Activated naive CD8-positive, alpha-beta T cell treated with anti-CD3 and anti-CD28 coated beads, Interleukin-2, amount 50 U/mL, for 16 hours (primary cell): ENCODE measurements around the gene CREB3L2.

Experiments used
- DNase-seq: peaks from one replicate; pipeline ENCODE4 v3.0.0-alpha.2; 2020; ENCODE audit warnings: low read depth, low spot score

Gene CREB3L2

GRCh38 chr7:137898839-137899721 lies 102.8 kb downstream of the CREB3L2 start:
- DNase-seq = peak; percentile 64

- no peak for DNase-seq
Observed at GRCh38 chr7:137895301-137896221, 106.3 kb downstream of the CREB3L2 start.

- DNase-seq = no peak
Observed at GRCh38 chr7:137893143-137893742, 108.6 kb downstream of the CREB3L2 start.

DNA sequence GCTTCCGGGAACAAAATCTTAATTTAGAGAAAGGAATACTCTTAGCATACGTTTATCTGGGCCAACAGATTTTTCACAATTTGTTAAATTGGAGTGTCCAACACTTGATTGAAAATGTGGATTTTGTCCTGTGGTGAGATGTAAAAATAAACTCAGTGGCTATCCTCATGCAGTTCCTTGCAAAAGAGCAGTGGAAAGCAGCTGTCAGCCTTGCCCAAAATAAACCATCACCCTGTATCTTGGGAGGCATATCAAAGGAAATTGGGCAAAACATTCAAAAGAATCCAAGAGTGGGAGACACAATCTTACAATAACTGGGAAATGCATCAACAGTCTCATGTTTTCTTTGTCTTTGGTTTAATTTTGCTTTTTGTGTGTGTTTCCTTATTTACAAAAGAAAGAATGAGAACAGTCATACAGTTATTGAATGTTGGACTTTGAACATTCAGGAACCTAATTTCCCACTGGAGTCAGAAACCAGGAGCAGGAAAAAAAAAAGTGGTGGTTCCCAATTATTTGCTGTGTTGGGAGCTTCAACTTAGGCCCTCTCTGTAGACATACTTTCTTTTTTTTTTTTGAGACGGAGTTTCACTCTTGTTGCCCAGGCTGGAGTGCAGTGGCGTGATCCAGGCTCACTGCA lies 110.8 kb downstream of the CREB3L2 start:
- no peak for DNase-seq

DNA sequence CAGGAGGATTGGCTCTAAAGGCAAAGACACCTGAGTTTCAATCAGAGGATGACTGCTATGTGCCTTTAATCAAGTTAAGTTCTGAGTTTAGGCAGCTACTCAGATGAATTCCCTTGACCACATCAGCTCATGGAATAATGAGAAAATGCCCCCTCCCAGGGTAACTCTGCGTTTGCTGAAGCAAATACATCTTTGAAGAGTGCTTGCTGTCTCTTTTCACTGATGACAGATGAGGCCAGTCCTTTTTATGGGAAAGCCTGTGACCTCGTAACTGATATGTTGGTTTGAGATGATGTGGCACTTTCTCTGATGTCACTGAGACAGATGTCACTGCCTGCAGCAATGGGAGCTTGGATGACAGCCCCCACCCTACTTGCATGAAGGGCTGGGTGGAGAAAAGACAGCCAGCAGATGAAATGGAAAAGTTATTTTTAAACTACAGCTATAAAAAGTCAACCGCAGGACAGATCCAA lies 111.4 kb downstream of the CREB3L2 start:
- DNase-seq = no peak

DNA sequence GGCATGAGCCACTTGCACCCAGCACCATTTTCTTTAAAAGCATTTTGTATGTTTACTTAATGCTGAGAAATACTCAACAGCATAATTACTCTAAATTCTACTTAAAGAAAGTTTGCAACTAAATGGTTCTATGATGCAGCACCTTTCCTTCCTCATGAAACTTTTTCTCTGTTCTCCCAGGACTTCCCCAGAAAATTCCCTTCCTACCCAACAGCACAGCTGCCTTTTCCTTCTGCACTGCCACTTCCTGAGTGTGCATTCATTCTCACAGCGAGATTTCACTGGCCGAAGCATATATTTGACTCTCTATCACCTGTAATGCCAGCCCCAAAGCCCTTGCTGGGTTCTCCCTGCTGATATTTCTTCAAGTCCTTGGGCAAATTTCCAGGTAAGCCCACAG lies 113.6 kb downstream of the CREB3L2 start:
- DNase-seq = no peak

DNA sequence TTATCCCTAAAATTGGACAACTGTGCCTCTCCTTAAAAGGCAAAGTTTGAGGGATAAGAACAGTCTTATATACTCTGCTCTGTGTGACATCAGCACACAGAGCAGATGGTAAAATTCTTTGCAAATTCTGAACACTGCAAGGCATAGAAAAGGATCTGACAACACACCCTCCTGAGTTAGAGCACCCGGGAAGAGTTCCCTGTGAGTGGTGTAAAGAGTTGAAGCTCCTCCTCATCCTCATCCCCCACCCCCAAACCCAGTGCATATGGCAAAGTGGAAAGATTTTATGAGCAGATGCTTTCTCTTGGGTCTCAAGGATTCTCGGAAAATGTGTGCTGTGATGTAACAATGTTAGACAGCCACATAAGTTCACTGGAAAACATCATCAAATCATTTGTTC lies 115.1 kb downstream of the CREB3L2 start:
- no peak for DNase-seq

DNA sequence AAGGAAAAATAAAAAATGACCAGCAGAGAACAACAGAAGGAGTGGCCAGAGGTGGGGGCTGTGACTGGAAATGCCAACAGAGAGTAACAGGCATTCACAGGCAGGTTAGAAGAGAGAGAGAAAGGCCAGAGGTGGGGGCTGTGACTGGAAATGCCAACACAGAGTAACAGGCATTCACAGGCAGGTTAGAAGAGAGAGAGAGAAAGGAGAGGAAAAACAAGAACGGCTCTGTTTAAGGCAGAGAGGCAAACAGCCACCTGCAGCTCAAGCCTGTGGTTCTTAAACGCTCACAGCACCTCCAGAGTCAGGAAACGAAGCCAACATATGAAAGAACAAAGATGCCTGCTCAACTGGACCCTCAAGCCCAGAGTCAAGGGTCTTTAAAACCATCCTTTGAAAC lies 115.6 kb downstream of the CREB3L2 start:
- no peak for DNase-seq

GRCh38 chr7:137885678-137886077 lies 116.2 kb downstream of the CREB3L2 start:
- no peak for DNase-seq

GRCh38 chr7:137882806-137883205 lies 119.1 kb downstream of the CREB3L2 start:
- no peak for DNase-seq

- no peak for DNase-seq
Observed at GRCh38 chr7:137882261-137882668, 119.6 kb downstream of the CREB3L2 start.

DNA sequence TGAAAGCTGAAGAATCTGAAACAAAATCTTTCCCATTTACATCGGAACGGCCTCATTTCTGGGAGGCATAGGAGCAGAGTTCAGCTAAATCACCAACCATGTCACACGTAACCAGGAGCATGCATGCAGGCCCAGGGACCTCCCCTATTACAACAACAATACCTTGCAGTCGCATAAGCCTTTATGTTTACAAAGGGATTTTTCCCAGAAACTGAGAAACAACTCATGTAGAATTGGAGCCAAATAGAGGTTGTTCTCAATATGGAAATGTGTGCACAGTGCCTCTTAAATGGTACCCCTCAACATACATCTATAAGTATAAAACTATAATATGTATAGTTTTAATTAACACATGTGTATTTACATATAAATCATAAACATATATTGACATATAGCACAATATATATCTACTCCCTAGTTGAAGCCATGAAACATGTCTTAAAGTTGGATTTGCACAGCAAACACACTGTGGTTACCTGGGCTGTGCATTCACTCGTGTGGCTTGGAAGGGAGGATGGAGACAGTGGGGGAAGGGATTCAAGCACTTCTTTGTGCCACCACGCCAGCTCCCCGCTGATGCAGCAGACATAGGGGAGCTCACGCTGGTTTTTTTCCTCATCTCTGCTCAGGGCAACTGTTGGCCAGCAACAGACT lies 120.2 kb downstream of the CREB3L2 start:
- DNase-seq = no peak

DNA sequence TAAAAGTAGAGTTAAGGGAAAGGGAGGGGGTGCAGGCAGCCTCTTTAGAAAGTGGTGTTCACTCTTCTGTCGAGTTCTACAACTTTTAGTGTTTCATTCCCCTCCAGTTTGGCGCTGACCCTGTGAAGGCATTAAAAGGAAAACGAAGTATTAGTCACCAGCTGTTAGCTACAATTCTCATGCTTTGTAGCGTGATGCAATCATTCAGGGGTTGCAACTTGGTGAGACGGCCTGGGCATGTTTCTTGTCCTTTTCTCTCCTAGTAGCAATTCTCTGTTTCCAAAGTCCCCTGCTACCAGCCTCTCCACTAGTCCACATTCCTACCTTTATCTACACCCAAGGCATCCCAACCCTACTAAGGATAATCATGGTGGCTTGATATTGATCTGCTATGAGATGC lies 121.5 kb downstream of the CREB3L2 start:
- no peak for DNase-seq

DNA sequence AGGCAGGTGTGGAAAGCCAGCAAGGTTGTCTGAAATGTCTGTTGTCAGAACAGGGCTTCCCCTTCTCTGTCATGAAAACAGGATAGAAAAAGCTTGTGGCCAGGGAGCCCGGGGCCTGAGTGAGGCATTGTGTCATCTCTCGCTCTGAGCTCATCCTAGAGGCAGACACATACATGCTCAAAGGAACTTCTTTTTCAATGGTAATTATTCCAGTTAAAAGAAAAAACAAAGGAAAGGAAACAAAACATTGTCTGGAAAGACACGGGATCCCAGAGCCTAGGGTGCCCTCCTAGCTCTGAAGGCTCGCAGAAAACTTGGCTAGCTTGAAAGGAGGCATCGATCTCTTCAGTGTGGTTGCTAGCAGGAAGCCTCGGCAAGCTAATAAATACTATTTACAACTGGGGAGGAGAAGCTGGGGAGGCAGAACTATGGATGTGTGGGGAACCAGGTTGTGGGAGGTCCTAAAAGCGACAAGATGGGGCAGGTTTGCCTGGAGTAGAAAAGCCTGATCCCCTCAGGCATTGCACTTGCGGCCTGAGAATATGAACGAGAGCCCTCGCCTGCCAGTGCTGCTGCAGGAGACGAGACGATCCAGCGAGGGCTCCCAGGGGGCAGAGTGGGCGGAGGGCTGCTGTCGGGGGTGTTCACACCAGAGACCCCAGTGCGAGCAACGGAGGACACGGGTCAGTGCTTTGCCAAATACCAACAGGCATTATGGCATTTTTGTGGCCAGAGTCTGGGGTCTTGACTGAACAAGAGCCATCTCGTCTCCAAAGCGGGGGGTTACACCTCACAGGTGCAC lies 122.3 kb downstream of the CREB3L2 start:
- no peak for DNase-seq

DNA sequence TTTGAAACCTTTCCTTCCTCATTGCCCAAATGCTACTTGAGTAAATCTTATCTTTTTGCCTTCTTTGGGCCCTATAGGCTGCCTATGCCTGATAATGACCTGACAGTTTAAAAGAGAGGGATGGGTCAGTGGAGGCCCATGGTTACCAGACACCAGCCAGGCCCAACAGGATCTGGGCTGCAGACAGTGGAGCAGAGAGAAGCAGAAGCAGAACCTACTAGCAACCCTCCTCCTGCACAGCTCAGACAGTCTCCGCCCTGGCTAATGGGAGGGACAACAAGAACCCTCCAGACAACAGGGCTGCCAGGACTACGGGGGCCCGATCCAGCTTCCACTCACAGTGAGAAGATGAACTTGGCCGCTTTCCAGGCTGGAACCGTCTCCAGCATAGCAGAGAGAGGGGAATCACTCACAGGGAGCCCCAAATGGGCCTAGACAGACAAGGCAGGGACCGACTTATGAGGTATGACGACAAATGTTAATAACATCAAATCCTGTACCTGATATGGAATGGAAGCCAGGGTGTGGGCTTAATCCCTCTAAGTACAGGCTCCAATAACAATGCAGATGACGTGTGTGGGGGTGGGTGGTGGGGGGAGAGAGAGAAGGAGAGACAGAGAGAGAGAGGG lies 123.4 kb downstream of the CREB3L2 start:
- DNase-seq = no peak

GRCh38 chr7:137877027-137877675 lies 124.7 kb downstream of the CREB3L2 start:
- no peak for DNase-seq

- DNase-seq = no peak
Observed at GRCh38 chr7:137875746-137876145, 126.1 kb downstream of the CREB3L2 start.

GRCh38 chr7:137873979-137874777 lies 127.7 kb downstream of the CREB3L2 start:
- DNase-seq = no peak
